HG03575 (cell line): ENCODE measurements around the gene CCDC180.
"Not testable (repeated sequence)": the region's sequence is repeated elsewhere in the genome, so short reads cannot be mapped to it uniquely, and the experiment has no call there.

ENCODE experiments used
- ATAC-seq: cut with Tn5 transposase; IDR thresholded peaks from one replicate; pipeline ENCODE4 v1.9.1; 2021; ENCODE audit not compliant: unreplicated experiment, insufficient number of reproducible peaks, low FRiP score; ENCODE audit errors: extremely low read depth

Gene CCDC180

GRCh38 chr9:97309260-97309659 lies 1.8 kb downstream of the CCDC180 start:
- no peak for ATAC-seq

GRCh38 chr9:97310023-97310422 lies 2.6 kb downstream of the CCDC180 start:
- no peak for ATAC-seq

- ATAC-seq = no peak
These were observed 3.4 kb downstream of the CCDC180 start for GRCh38 chr9:97310896-97311295.

- no peak for ATAC-seq
These were observed 4.5 kb downstream of the CCDC180 start for GRCh38 chr9:97311798-97312500.

- ATAC-seq = no peak
These were observed 5.1 kb downstream of the CCDC180 start for GRCh38 chr9:97312556-97312955.

GRCh38 chr9:97313243-97313642 lies 5.8 kb downstream of the CCDC180 start:
- ATAC-seq = no peak

GRCh38 chr9:97313746-97314145 lies 6.3 kb downstream of the CCDC180 start:
- ATAC-seq = no peak

- ATAC-seq = no peak
These were observed 7.0 kb downstream of the CCDC180 start for GRCh38 chr9:97314503-97314902.

- ATAC-seq = no peak
These were observed 8.1 kb downstream of the CCDC180 start for GRCh38 chr9:97315550-97315949.

GRCh38 chr9:97316904-97317303 lies 9.4 kb downstream of the CCDC180 start:
- ATAC-seq = no peak

- ATAC-seq = no peak
These were observed 11.0 kb downstream of the CCDC180 start for GRCh38 chr9:97318433-97318832.

- no peak for ATAC-seq
These were observed 11.9 kb downstream of the CCDC180 start for GRCh38 chr9:97319395-97319794.

- no peak for ATAC-seq
These were observed 12.7 kb downstream of the CCDC180 start for GRCh38 chr9:97320080-97320642.

GRCh38 chr9:97321251-97321650 lies 13.8 kb downstream of the CCDC180 start:
- ATAC-seq = no peak

GRCh38 chr9:97321691-97322090 lies 14.2 kb downstream of the CCDC180 start:
- ATAC-seq = no peak

GRCh38 chr9:97322105-97322504 lies 14.6 kb downstream of the CCDC180 start:
- no peak for ATAC-seq

- ATAC-seq = no peak
These were observed 17.5 kb downstream of the CCDC180 start for GRCh38 chr9:97324954-97325353.

- ATAC-seq = no peak
These were observed 20.1 kb downstream of the CCDC180 start for GRCh38 chr9:97327562-97327961.

- no peak for ATAC-seq
These were observed 25.5 kb downstream of the CCDC180 start for GRCh38 chr9:97332993-97333392.

- ATAC-seq = not testable (repeated sequence)
These were observed 28.2 kb downstream of the CCDC180 start for GRCh38 chr9:97335622-97336021.

- ATAC-seq = no peak
These were observed 41.4 kb downstream of the CCDC180 start for GRCh38 chr9:97348871-97349270.
